ENCODE data around the gene CBLC.

The CBLC gene

GRCh38 chr19:44799627-44800346 lies 22.1 kb downstream of the CBLC start:
- no peak for DNase-seq (ENCODE audit: low read depth, low spot score)

DNA sequence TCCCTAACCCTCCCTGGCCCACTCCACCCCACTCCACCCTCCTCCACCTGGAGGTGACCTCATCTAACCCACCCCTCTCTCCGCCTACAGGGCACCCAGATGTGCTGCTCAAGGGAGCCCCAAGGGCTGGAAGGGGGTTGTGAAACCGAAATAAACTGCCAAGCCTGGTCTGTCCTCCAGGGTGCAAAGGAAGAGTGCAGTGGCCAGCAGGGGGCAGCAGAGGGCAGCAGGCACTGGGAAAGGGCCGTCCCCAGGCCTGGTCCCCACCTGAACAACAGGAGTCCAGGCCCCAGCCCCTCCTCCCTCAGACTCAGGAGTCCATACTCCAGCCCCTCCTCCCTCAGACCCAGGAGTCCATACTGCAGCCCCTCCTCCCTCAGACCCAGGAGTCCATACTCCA lies 22.8 kb downstream of the CBLC start:
- peak; percentile 31 for DNase-seq (ENCODE audit: low read depth, low spot score)

- no peak for DNase-seq (ENCODE audit: low read depth, low spot score)
Measured at GRCh38 chr19:44803442-44804428, 26.0 kb downstream of the CBLC start.

DNA sequence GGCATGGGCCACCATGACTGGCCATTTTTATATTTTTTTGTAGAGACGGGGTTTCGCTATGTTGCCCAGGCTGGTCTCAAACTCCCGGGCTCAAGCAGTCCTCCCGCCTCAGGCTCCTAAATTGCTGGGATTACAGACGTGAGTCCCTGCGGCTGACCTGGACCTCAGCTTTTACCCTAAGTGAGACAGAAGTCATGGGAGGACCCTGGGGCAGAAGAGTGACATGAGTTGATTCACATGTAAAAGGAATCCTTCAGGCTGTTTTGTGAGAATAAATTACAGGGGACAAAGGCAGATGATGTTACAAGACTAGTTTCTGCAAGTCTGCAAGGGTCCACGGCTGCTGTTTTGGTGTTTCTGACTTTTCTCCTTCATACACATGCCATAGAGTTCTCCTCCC lies 28.6 kb downstream of the CBLC start:
- no peak for DNase-seq (ENCODE audit: low read depth, low spot score)

GRCh38 chr19:44807162-44807561 lies 29.5 kb downstream of the CBLC start:
- DNase-seq (ENCODE audit: low read depth, low spot score), result no peak

- DNase-seq (ENCODE audit: low read depth, low spot score), result no peak
Measured at GRCh38 chr19:44807652-44808462, 30.2 kb downstream of the CBLC start.

- no peak for DNase-seq (ENCODE audit: low read depth, low spot score)
Measured at GRCh38 chr19:44808463-44809371, 31.0 kb downstream of the CBLC start, which contains the start of gene BCAM. TSS of gene BCAM (plus strand) at chr19:44809103. CDS start at chr19:44809125, 22 bp downstream.

- DNase-seq (ENCODE audit: low read depth, low spot score), result no peak
Measured at GRCh38 chr19:44809577-44810233, 32.0 kb downstream of the CBLC start.

DNA sequence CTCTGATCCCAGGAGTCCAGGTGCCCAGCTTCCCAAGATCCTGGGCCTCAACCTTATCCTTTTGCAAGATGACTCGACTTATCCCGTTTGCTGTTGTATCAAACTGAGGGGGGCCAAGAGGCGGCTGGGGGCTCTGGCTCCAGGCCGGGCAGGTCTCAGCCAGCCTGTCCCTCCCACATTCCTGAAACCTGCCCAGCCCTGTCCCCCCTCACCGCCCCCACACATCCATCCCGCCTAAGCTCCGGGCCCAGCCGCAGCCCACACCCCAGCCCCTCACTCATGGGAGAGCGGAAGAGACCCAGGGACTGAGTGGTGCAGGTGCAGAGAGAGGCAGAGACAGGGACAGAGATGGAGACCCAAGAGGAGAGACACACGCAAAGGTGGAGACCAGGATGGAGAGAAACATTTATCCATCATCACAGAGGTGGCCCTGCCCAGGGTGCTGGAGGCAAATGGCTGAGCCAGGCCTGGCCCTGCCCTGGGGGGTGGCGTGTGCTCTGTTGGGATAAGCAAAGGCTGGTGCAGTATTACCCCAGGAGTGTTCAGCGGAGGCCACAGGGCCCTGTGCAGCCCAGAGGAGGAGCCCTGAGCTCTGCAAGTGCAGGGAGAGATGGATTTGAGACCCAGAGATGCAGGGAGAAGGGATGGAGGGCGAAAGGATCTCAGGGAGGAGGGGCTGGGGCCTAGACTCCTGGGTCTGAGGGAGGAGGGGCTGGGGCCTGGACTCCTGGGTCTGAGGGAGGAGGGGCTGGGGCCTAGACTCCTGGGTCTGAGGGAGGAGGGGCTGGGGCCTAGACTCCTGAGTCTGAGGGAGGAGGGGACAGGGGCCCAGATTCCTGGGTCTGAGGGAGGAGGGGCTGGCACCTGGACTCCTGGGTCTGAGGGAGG lies 32.8 kb downstream of the CBLC start:
- no peak for DNase-seq (ENCODE audit: low read depth, low spot score)

- no peak for DNase-seq (ENCODE audit: low read depth, low spot score)
Measured at GRCh38 chr19:44811122-44811419, 33.4 kb downstream of the CBLC start.

GRCh38 chr19:44812142-44812718 lies 34.5 kb downstream of the CBLC start:
- no peak for DNase-seq (ENCODE audit: low read depth, low spot score)

DNA sequence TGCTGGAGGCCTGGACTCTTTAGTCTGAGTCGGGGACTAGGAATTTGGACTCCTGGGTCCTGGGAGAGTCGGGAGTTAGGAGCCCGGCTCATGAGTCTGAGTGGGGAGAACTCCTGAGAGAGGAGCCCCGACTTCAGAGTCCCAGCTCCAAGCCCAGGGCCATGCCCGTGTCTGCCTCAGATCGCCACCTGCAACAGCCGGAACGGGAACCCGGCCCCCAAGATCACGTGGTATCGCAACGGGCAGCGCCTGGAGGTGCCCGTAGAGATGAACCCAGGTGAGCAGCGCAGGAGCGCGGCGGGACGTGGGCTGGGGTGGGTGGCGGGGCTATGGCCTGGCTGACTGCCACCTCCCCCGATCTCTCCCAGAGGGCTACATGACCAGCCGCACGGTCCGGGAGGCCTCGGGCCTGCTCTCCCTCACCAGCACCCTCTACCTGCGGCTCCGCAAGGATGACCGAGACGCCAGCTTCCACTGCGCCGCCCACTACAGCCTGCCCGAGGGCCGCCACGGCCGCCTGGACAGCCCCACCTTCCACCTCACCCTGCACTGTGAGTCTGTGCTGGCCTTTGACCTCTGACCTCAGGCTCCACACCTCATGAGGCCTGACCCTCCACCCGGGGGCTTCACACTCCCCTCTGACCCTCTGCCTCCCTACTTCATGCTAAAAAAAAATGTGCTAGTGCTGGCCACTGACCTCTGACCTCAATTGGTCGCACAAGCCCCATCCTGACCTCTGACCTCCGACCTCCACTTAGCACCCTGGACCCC lies 35.6 kb downstream of the CBLC start:
- no peak for DNase-seq (ENCODE audit: low read depth, low spot score)

DNA sequence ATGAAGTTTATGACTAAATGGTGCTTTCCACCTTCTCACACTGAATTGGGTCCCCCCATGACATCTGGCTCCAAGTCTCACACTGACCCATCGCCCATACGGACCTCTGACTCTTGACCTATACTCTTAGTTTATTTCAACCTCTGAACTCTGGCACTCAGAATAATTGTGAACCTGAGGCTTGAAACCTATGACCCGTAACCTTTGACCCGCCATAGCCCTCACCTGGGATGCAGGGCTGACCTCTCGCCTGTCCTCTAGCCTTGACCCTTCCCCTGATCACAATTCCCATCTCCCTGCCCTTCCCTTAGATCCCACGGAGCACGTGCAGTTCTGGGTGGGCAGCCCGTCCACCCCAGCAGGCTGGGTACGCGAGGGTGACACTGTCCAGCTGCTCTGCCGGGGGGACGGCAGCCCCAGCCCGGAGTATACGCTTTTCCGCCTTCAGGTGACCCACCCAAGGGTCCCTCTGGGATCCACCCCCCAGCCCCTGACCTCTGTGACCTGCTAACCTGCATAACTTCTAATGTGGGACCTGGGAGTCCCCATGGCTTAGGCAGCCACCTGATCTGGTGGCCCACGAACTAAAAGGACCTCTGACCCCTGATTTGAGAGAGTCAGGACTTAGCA lies 36.3 kb downstream of the CBLC start:
- no peak for DNase-seq (ENCODE audit: low read depth, low spot score)

DNA sequence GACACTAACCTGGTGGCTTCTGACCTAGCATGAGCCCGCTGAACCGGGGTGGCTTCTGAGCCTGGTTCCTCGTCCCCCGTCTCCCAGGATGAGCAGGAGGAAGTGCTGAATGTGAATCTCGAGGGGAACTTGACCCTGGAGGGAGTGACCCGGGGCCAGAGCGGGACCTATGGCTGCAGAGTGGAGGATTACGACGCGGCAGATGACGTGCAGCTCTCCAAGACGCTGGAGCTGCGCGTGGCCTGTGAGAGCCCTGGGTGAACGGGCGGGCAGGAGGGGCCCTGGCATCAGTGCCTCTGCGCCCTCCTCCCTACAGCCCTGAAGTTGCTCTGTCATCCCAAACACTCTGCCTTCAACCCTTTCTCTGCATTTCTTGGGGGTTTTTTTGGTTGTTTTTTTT lies 36.8 kb downstream of the CBLC start:
- no peak for DNase-seq (ENCODE audit: low read depth, low spot score)

- DNase-seq (ENCODE audit: low read depth, low spot score), result no peak
Measured at GRCh38 chr19:44816301-44816700, 38.6 kb downstream of the CBLC start.

GRCh38 chr19:44817725-44818465 lies 40.2 kb downstream of the CBLC start:
- DNase-seq (ENCODE audit: low read depth, low spot score), result no peak

GRCh38 chr19:44818466-44819031 lies 40.9 kb downstream of the CBLC start:
- no peak for DNase-seq (ENCODE audit: low read depth, low spot score)
